GM23338 (cell line): ENCODE measurements around the gene EVC. TPM values are rescaled to one million over a fixed set of nuclear protein-coding genes. Genes with fewer than 3 reads are reported as not detected.

Experiments
- ATAC-seq: fragments of 200-7000 bp; cut with Tn5 transposase; 3 replicates; pipeline ENCODE4 v1.9.1; 2020
- DNase-seq: peaks from one replicate; pipeline ENCODE4 v3.0.0-alpha.2; 2015; ENCODE audit warnings: low spot score
- H2AFZ ChIP-seq: fragments of 200-600 bp; sonication (generic); 2 replicates; pipeline ENCODE4 v1.8.0; 2016; ENCODE audit warnings: antibody characterized with exemption, mild to moderate bottlenecking, moderate library complexity
- H3F3A ChIP-seq: fragments of 200-600 bp; sonication (generic); replicated peaks from 2 replicates; pipeline ENCODE4 v1.8.0; 2017; ENCODE audit warnings: antibody characterized with exemption, mixed run types, low read depth
- H3K27ac ChIP-seq: fragments of 200-600 bp; sonication (generic); 2 replicates; pipeline ENCODE4 v1.6.1; 2016; ENCODE audit warnings: low read depth
- H3K27me3 ChIP-seq: fragments of 200-600 bp; sonication (generic); 2 replicates; pipeline ENCODE4 v1.8.0; 2016; ENCODE audit warnings: mild to moderate bottlenecking, mixed run types, moderate library complexity; ENCODE audit not compliant: insufficient read depth
- H3K36me3 ChIP-seq: fragments of 200-600 bp; sonication (generic); 2 replicates; pipeline ENCODE4 v1.8.0; 2016; ENCODE audit warnings: mild to moderate bottlenecking; ENCODE audit not compliant: insufficient read depth
- H3K4me1 ChIP-seq: fragments of 200-600 bp; sonication (generic); 2 replicates; pipeline ENCODE4 v1.8.0; 2016; ENCODE audit warnings: mild to moderate bottlenecking, moderate library complexity; ENCODE audit not compliant: insufficient read depth
- H3K4me2 ChIP-seq: fragments of 200-600 bp; sonication (generic); 2 replicates; pipeline ENCODE4 v1.7.1; 2017; ENCODE audit warnings: mixed run types
- H3K4me3 ChIP-seq: fragments of 200-600 bp; sonication (generic); 2 replicates; pipeline ENCODE4 v1.6.1; 2016; ENCODE audit warnings: mixed run types
- H3K79me2 ChIP-seq: fragments of 200-600 bp; sonication (generic); replicated peaks from 2 replicates; pipeline ENCODE4 v1.8.0; 2017; ENCODE audit warnings: mild to moderate bottlenecking; ENCODE audit not compliant: insufficient read depth
- H3K9me2 ChIP-seq: fragments of 200-600 bp; sonication (generic); 2 replicates; pipeline ENCODE4 v1.8.0; 2017; ENCODE audit not compliant: insufficient read depth
- H4K20me1 ChIP-seq: fragments of 200-600 bp; sonication (generic); replicated peaks from 2 replicates; pipeline ENCODE4 v1.8.0; 2017; ENCODE audit warnings: mild to moderate bottlenecking; ENCODE audit not compliant: insufficient read depth
- H3K27ac Mint-ChIP-seq: 2 replicates; pipeline ENCODE4 v1.8.0; 2020; ENCODE audit warnings: inconsistent platforms, mild to moderate bottlenecking, moderate library complexity, mixed read lengths
- H3K27me3 Mint-ChIP-seq: 3 replicates; pipeline ENCODE4 v1.8.0; 2022; ENCODE audit warnings: low read depth, mild to moderate bottlenecking, moderate library complexity, mixed read lengths, inconsistent platforms; ENCODE audit not compliant: insufficient read depth, poor library complexity
- H3K36me3 Mint-ChIP-seq: 3 replicates; pipeline ENCODE4 v1.8.0; 2021; ENCODE audit warnings: low read depth, mild to moderate bottlenecking, inconsistent platforms, moderate library complexity, mixed read lengths
- H3K4me1 Mint-ChIP-seq: 3 replicates; pipeline ENCODE4 v1.8.0; 2020; ENCODE audit warnings: mild to moderate bottlenecking, inconsistent platforms, mixed read lengths
- H3K4me3 Mint-ChIP-seq: 3 replicates; pipeline ENCODE4 v1.8.0; 2021; ENCODE audit warnings: moderate library complexity, mild to moderate bottlenecking, inconsistent platforms, mixed read lengths
- H3K9me3 Mint-ChIP-seq: 3 replicates; pipeline ENCODE4 v1.8.0; 2020; ENCODE audit warnings: moderate library complexity, mild to moderate bottlenecking, inconsistent platforms, mixed read lengths
- CREB1 ChIP-seq: fragments of 250-450 bp; sonication (Bioruptor Pico); IDR thresholded peaks from 2 replicates; pipeline ENCODE4 v1.5.0; 2020; ENCODE audit warnings: low read depth, mild to moderate bottlenecking, moderate library complexity
- CTCF ChIP-seq, 2 experiments: fragments of 200-600 bp in 1 of 2; sonication (generic) in 1 of 2; conservative IDR thresholded peaks; 2 replicates each; pipeline versions ENCODE4 v1.5.1 to v1.6.1; 2016 to 2017; ENCODE audit warnings: antibody characterized with exemption in 2 of 2, low read depth in 2 of 2, mild to moderate bottlenecking in 2 of 2, moderate library complexity in 1 of 2
- ETS1 ChIP-seq: IDR thresholded peaks from 2 replicates; pipeline ENCODE4 v1.6.1; 2016; ENCODE audit warnings: antibody characterized with exemption
- EZH2 ChIP-seq: fragments of 200-600 bp; sonication (generic); IDR thresholded peaks from one replicate; pipeline ENCODE4 v1.8.0; 2017; ENCODE audit warnings: antibody characterized with exemption, mild to moderate bottlenecking, low read depth; ENCODE audit not compliant: unreplicated experiment
- EZH2phosphoT487 ChIP-seq: fragments of 200-600 bp; sonication (generic); IDR thresholded peaks from one replicate; pipeline ENCODE4 v1.8.1; 2018; ENCODE audit warnings: antibody characterized with exemption; ENCODE audit not compliant: unreplicated experiment
- JUNB ChIP-seq: IDR thresholded peaks from one replicate; pipeline ENCODE4 v1.6.1; 2016; ENCODE audit warnings: antibody characterized with exemption; ENCODE audit not compliant: unreplicated experiment
- NANOG ChIP-seq: IDR thresholded peaks from 2 replicates; pipeline ENCODE4 v1.6.1; 2016; ENCODE audit warnings: antibody characterized with exemption, borderline replicate concordance
- POLR2AphosphoS5 ChIP-seq: IDR thresholded peaks from 2 replicates; pipeline ENCODE4 v1.6.1; 2016; ENCODE audit warnings: antibody characterized with exemption, low read depth
- STAT1 ChIP-seq: IDR thresholded peaks from one replicate; pipeline ENCODE4 v1.6.1; 2016; ENCODE audit warnings: antibody characterized with exemption; ENCODE audit not compliant: unreplicated experiment
- ZNF114 ChIP-seq: fragments of 250-450 bp; sonication (Bioruptor Pico); IDR thresholded peaks from 2 replicates; pipeline ENCODE4 v1.5.0; 2020; ENCODE audit warnings: mild to moderate bottlenecking, moderate library complexity
- ZNF331 ChIP-seq: fragments of 250-450 bp; sonication (Bioruptor Pico); IDR thresholded peaks from 2 replicates; pipeline ENCODE4 v1.5.0; 2020; ENCODE audit warnings: low read depth, mild to moderate bottlenecking, moderate library complexity
- ZNF462 ChIP-seq: fragments of 250-450 bp; sonication (Bioruptor Pico); IDR thresholded peaks from 2 replicates; pipeline ENCODE4 v1.5.0; 2020; ENCODE audit warnings: mild to moderate bottlenecking, moderate library complexity
- polyA plus RNA-seq: library from polyadenylated mRNA; unstranded; fragments of >200 nt; fragmentation: Nextera tagmentation; extraction: Ambion mirVana; gene quantifications from 2 replicates; pipeline ENCODE4 v1.2.1, GENCODE V29; 2016
- total RNA-seq: library from RNA; depleted of rRNA; stranded (reverse); fragments of >200 nt; shearing (Covaris generic); gene quantifications from 2 replicates; pipeline ENCODE4 v1.2.3, GENCODE V29; 2014
- TF ChIP-seq, protein P1 (sequence below): IDR thresholded peaks from one replicate; pipeline ENCODE4 v1.6.1; 2018; ENCODE audit warnings: antibody characterized with exemption; ENCODE audit not compliant: unreplicated experiment

The EVC gene
- total and polyA plus RNA-seq, 2 experiments from 2014 or later: 1.7 to 12.8 TPM

GRCh38 chr4:5664778-5665177, 46.2 kb upstream of the EVC start:
- Histone ChIP-seq H3K79me2 (no peaks in the 10 kb centered on the region), H3F3A (no peaks in the 10 kb centered on the region), H2AFZ (no peak overlapping the region), H3K27me3 (no peaks in the 10 kb centered on the region), H3K4me3 (no peak overlapping the region), H3K36me3 (0 out of 2 replicates have a peak, but pooled peaks cover 11% of the 10 kb centered on the region), H3K27ac (no peak overlapping the region), H3K9me2 (no peaks in the 10 kb centered on the region), H4K20me1 (no peaks in the 10 kb centered on the region; the same call in 1 of the 2 replicates), H3K4me2 (no peak overlapping the region), H3K4me1 (no peaks in the 10 kb centered on the region)
- Mint-ChIP-seq H3K4me3 (no peak overlapping the region), H3K27me3 (peaks cover 2% of the 10 kb centered on the region), H3K27ac (no peak overlapping the region), H3K4me1 (no peaks in the 10 kb centered on the region), H3K36me3 (peaks cover 38% of the 10 kb centered on the region), H3K9me3 (peaks cover 16% of the 10 kb centered on the region; the same call in 2 of the 3 replicates)
- TF ChIP-seq CTCF (conservative IDR thresholded peaks at IDR 0.05; ENCODE audit: low read depth in 2 of 2) (no peak), STAT1 (no peak), NANOG (no peak), CREB1 (no peak), ZNF114 (no peak), POLR2AphosphoS5 (no peak), ZNF462 (CRISPR knock-in tag) (no peak), EZH2phosphoT487 (no peak), EZH2 (no peak), JUNB (no peak), ETS1 (no peak), ZNF331 (no peak)
- TF ChIP-seq, protein P1, sequence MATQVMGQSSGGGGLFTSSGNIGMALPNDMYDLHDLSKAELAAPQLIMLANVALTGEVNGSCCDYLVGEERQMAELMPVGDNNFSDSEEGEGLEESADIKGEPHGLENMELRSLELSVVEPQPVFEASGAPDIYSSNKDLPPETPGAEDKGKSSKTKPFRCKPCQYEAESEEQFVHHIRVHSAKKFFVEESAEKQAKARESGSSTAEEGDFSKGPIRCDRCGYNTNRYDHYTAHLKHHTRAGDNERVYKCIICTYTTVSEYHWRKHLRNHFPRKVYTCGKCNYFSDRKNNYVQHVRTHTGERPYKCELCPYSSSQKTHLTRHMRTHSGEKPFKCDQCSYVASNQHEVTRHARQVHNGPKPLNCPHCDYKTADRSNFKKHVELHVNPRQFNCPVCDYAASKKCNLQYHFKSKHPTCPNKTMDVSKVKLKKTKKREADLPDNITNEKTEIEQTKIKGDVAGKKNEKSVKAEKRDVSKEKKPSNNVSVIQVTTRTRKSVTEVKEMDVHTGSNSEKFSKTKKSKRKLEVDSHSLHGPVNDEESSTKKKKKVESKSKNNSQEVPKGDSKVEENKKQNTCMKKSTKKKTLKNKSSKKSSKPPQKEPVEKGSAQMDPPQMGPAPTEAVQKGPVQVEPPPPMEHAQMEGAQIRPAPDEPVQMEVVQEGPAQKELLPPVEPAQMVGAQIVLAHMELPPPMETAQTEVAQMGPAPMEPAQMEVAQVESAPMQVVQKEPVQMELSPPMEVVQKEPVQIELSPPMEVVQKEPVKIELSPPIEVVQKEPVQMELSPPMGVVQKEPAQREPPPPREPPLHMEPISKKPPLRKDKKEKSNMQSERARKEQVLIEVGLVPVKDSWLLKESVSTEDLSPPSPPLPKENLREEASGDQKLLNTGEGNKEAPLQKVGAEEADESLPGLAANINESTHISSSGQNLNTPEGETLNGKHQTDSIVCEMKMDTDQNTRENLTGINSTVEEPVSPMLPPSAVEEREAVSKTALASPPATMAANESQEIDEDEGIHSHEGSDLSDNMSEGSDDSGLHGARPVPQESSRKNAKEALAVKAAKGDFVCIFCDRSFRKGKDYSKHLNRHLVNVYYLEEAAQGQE: no peak
- ATAC-seq: no peak
- DNase-seq: no peak
